SK-N-SH (cell line): ENCODE data around the gene PLSCR2. TPM values are rescaled to one million over a fixed set of nuclear protein-coding genes. Genes with fewer than 3 reads are reported as not detected.

Experiments
- CTCF ChIA-PET: fragments of 300-600, 350-600 bp; formaldehyde crosslinking; extraction: SDS; loops from one replicate; lab custom pipeline; 2021; lab: Yijun Ruan, JAX
- POLR2A ChIA-PET: fragments of 350-600 bp; sonication (Branson Sonifier 250); formaldehyde crosslinking; extraction: SDS; loops from one replicate; lab custom pipeline; 2020; ENCODE audit warnings: antibody characterized with exemption, inconsistent platforms; lab: Yijun Ruan, JAX
- DNase-seq: peaks from one replicate; pipeline ENCODE4 v3.0.0; 2012
- H2AFZ ChIP-seq: fragments of 200-600 bp; sonication (generic); 2 replicates; pipeline ENCODE4 v1.8.1; 2016; ENCODE audit warnings: antibody characterized with exemption, mild to moderate bottlenecking, low read depth
- H3F3A ChIP-seq: fragments of 200-600 bp; sonication (generic); replicated peaks from 2 replicates; pipeline ENCODE3; 2016; ENCODE audit warnings: antibody characterized with exemption, mild to moderate bottlenecking; ENCODE audit not compliant: insufficient read depth
- H3K27ac ChIP-seq, 2 experiments: fragments of 200-500 bp in 1 of 2; fragments of 200-600 bp in 1 of 2; sonication (Bioruptor generic) in 1 of 2; sonication (generic), shearing (Covaris generic) in 1 of 2; 2 replicates each; pipeline versions ENCODE4 v1.5.1 to v1.6.1; 2014 to 2016; ENCODE audit warnings: low read depth in 2 of 2, inconsistent platforms in 1 of 2, low read length in 1 of 2, mild to moderate bottlenecking in 1 of 2, mixed read lengths in 1 of 2
- H3K27me3 ChIP-seq: fragments of 200-600 bp; sonication (generic), shearing (Covaris generic); 2 replicates; pipeline ENCODE4 v1.6.1; 2016; ENCODE audit warnings: mixed run types; ENCODE audit not compliant: insufficient read depth
- H3K36me3 ChIP-seq, 2 experiments: fragments of 200-500 bp in 1 of 2; fragments of 200-600 bp in 1 of 2; sonication (Bioruptor generic) in 1 of 2; sonication (generic) in 1 of 2; replicated peaks in 1 of 2; 2 replicates each; pipeline versions ENCODE3 to v1.5.1; 2014 to 2016; ENCODE audit warnings: low read length in 1 of 2, mild to moderate bottlenecking in 1 of 2; ENCODE audit not compliant: insufficient read depth in 2 of 2, control insufficient read depth in 1 of 2
- H3K4me1 ChIP-seq, 2 experiments: fragments of 200-500 bp in 1 of 2; fragments of 200-600 bp in 1 of 2; sonication (Bioruptor generic) in 1 of 2; sonication (generic), shearing (Covaris generic) in 1 of 2; 2 replicates each; pipeline versions ENCODE4 v1.5.1 to v1.6.1; 2014 to 2016; ENCODE audit warnings: low read depth in 1 of 2, low read length in 1 of 2, mixed run types in 1 of 2; ENCODE audit not compliant: insufficient read depth in 2 of 2, control insufficient read depth in 1 of 2
- H3K4me2 ChIP-seq: fragments of 200-600 bp; sonication (generic), shearing (Covaris generic); 2 replicates; pipeline ENCODE4 v1.6.1; 2017; ENCODE audit warnings: mixed run types
- H3K4me3 ChIP-seq, 2 experiments: fragments of 200-500 bp in 1 of 2; fragments of 200-600 bp in 1 of 2; sonication (Bioruptor generic) in 1 of 2; sonication (generic), shearing (Covaris generic) in 1 of 2; 2 replicates each; pipeline versions ENCODE4 v1.5.1 to v1.8.1; 2014 to 2016; ENCODE audit warnings: low read depth in 2 of 2, inconsistent platforms in 1 of 2, low read length in 1 of 2, mild to moderate bottlenecking in 1 of 2, mixed read lengths in 1 of 2, moderate library complexity in 1 of 2
- H3K79me2 ChIP-seq: fragments of 200-600 bp; sonication (generic); 2 replicates; pipeline ENCODE4 v1.8.1; 2017; ENCODE audit warnings: mild to moderate bottlenecking; ENCODE audit not compliant: insufficient read depth
- H3K9ac ChIP-seq: fragments of 200-600 bp; sonication (generic); 2 replicates; pipeline ENCODE4 v1.6.1; 2017; ENCODE audit warnings: mixed run types
- H3K9me2 ChIP-seq: fragments of 200-600 bp; sonication (generic); 2 replicates; pipeline ENCODE4 v1.6.1; 2017; ENCODE audit warnings: mixed run types
- H3K9me3 ChIP-seq: fragments of 200-600 bp; sonication (generic); 2 replicates; pipeline ENCODE4 v1.6.1; 2017; ENCODE audit warnings: mixed run types, mild to moderate bottlenecking, moderate library complexity
- H4K20me1 ChIP-seq: fragments of 200-600 bp; sonication (generic); 2 replicates; pipeline ENCODE4 v1.6.1; 2017; ENCODE audit warnings: mild to moderate bottlenecking, mixed run types; ENCODE audit not compliant: insufficient read depth
- EP300 ChIP-seq, 2 experiments: IDR thresholded peaks; 2 replicates each; pipeline versions ENCODE4 v1.4.0 to v1.6.1; 2012; ENCODE audit warnings: borderline replicate concordance in 1 of 2, low read depth in 1 of 2, low read length in 1 of 2
- EZH2phosphoT487 ChIP-seq: fragments of 200-600 bp; sonication (generic); IDR thresholded peaks from 2 replicates; pipeline ENCODE4 v1.6.1; 2017; ENCODE audit warnings: low read depth, mixed run types, mild to moderate bottlenecking, antibody characterized with exemption, moderate library complexity, borderline replicate concordance
- FOSL2 ChIP-seq: IDR thresholded peaks from 2 replicates; pipeline ENCODE4 v1.4.0; 2012; ENCODE audit warnings: low read depth, mild to moderate bottlenecking, moderate library complexity, borderline replicate concordance
- GABPA ChIP-seq: IDR thresholded peaks from 2 replicates; pipeline ENCODE4 v1.4.0; 2012; ENCODE audit warnings: low read depth, mild to moderate bottlenecking
- MEF2A ChIP-seq: IDR thresholded peaks from 2 replicates; pipeline ENCODE4 v1.4.0; 2012; ENCODE audit warnings: low read depth, borderline replicate concordance
- RXRA ChIP-seq: IDR thresholded peaks from 2 replicates; pipeline ENCODE4 v1.4.0; 2012; ENCODE audit warnings: low read depth, mild to moderate bottlenecking, borderline replicate concordance
- USF1 ChIP-seq: IDR thresholded peaks from 2 replicates; pipeline ENCODE4 v1.4.0; 2012; ENCODE audit warnings: low read depth, borderline replicate concordance
- ZBTB33 ChIP-seq: IDR thresholded peaks from 2 replicates; pipeline ENCODE4 v1.4.0; 2012; ENCODE audit warnings: low read depth, borderline replicate concordance
- WGBS: methylation state at CpG from one replicate; pipeline ENCODE4 v1.1.6; 2017; ENCODE audit warnings: low lambda C conversion rate; 5-methylcytosine and 5-hydroxymethylcytosine counted together
- polyA plus RNA-seq, 3 experiments: library from polyadenylated mRNA; depleted of rRNA; stranded (reverse); fragments of >200 nt; gene quantifications; 2 replicates each; pipeline ENCODE4 v1.2.3, GENCODE V29; 2012
- TF ChIP-seq, protein P1 (sequence below): IDR thresholded peaks from 2 replicates; pipeline ENCODE4; 2012
- TF ChIP-seq, protein P2 (sequence below): fragments of 150-350 bp; IDR thresholded peaks from 2 replicates; pipeline ENCODE4 v1.6.1; 2016; ENCODE audit warnings: mild to moderate bottlenecking, low read depth, low read length
- TF ChIP-seq, protein P3 (sequence below): fragments of 200-600 bp; sonication (generic); IDR thresholded peaks from 2 replicates; pipeline ENCODE4 v1.6.1; 2017; ENCODE audit warnings: antibody characterized with exemption, mild to moderate bottlenecking, moderate library complexity

The PLSCR2 gene
- polyA plus RNA-seq, 1 of the 3 experiments (the other 2 are of a cell fraction), result not detected

- H3K27me3 ChIP-seq, result peaks cover 54% of the 10 kb centered on the region
- CTCF ChIA-PET, result no interaction called here
- H3K79me2 ChIP-seq, result no peaks in the 10 kb centered on the region
- H4K20me1 ChIP-seq, result no peaks in the 10 kb centered on the region
- no peak overlapping the region for H2AFZ ChIP-seq
- no peak for TF ChIP-seq GABPA
- TF ChIP-seq ZBTB33, result no peak
- no peak for TF ChIP-seq EZH2phosphoT487
- TF ChIP-seq, protein P1, sequence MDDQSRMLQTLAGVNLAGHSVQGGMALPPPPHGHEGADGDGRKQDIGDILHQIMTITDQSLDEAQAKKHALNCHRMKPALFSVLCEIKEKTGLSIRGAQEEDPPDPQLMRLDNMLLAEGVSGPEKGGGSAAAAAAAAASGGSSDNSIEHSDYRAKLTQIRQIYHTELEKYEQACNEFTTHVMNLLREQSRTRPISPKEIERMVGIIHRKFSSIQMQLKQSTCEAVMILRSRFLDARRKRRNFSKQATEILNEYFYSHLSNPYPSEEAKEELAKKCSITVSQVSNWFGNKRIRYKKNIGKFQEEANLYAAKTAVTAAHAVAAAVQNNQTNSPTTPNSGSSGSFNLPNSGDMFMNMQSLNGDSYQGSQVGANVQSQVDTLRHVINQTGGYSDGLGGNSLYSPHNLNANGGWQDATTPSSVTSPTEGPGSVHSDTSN, result no peak
- no peak overlapping the region for H3K4me3 ChIP-seq
- H3K4me2 ChIP-seq, result no peak overlapping the region
- 6% methylated on average over 1 of the region's 1 CpG for WGBS
- no peak for DNase-seq
- POLR2A ChIA-PET, result no interaction called here
- H3K9ac ChIP-seq, result no peak overlapping the region
- no peaks in the 10 kb centered on the region for H3K9me3 ChIP-seq
- no peaks in the 10 kb centered on the region for H3K9me2 ChIP-seq
- peaks cover 0 to 4% of the 10 kb centered on the region in 2 experiments; a peak in 1 of 4 replicates for H3K4me1 ChIP-seq
- no peaks in the 10 kb centered on the region for H3K36me3 ChIP-seq
- H3F3A ChIP-seq, result no peaks in the 10 kb centered on the region
- H3K27ac ChIP-seq, result no peak overlapping the region
Observed at GRCh38 chr3:146471012-146471411, 1.7 kb upstream of the PLSCR2 start.

GRCh38 chr3:146470425-146470990 is 1.1 kb upstream of the PLSCR2 start:
- no peaks in the 10 kb centered on the region for H3K79me2 ChIP-seq
- no peak overlapping the region for H3K4me3 ChIP-seq
- no peaks in the 10 kb centered on the region for H3F3A ChIP-seq
- no peak for DNase-seq
- TF ChIP-seq, protein P2, sequence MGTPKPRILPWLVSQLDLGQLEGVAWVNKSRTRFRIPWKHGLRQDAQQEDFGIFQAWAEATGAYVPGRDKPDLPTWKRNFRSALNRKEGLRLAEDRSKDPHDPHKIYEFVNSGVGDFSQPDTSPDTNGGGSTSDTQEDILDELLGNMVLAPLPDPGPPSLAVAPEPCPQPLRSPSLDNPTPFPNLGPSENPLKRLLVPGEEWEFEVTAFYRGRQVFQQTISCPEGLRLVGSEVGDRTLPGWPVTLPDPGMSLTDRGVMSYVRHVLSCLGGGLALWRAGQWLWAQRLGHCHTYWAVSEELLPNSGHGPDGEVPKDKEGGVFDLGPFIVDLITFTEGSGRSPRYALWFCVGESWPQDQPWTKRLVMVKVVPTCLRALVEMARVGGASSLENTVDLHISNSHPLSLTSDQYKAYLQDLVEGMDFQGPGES, result no peak
- TF ChIP-seq USF1, result no peak
- TF ChIP-seq MEF2A, result no peak
- TF ChIP-seq FOSL2, result no peak
- no peak for TF ChIP-seq EP300 (IDR thresholded peaks at IDR 0.05; ENCODE audit: borderline replicate concordance in 1 of 2, low read depth in 1 of 2, low read length in 1 of 2)
- TF ChIP-seq RXRA, result no peak
- TF ChIP-seq, protein P1, result no peak
- TF ChIP-seq, protein P3, sequence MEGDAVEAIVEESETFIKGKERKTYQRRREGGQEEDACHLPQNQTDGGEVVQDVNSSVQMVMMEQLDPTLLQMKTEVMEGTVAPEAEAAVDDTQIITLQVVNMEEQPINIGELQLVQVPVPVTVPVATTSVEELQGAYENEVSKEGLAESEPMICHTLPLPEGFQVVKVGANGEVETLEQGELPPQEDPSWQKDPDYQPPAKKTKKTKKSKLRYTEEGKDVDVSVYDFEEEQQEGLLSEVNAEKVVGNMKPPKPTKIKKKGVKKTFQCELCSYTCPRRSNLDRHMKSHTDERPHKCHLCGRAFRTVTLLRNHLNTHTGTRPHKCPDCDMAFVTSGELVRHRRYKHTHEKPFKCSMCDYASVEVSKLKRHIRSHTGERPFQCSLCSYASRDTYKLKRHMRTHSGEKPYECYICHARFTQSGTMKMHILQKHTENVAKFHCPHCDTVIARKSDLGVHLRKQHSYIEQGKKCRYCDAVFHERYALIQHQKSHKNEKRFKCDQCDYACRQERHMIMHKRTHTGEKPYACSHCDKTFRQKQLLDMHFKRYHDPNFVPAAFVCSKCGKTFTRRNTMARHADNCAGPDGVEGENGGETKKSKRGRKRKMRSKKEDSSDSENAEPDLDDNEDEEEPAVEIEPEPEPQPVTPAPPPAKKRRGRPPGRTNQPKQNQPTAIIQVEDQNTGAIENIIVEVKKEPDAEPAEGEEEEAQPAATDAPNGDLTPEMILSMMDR, result no peak
- H4K20me1 ChIP-seq, result no peaks in the 10 kb centered on the region
- ChIA-PET CTCF (no interaction called here), POLR2A (no interaction called here)
- H3K9ac ChIP-seq, result no peak overlapping the region
- no peaks in the 10 kb centered on the region for H3K9me2 ChIP-seq
- no peak overlapping the region for H2AFZ ChIP-seq
- H3K4me2 ChIP-seq, result no peak overlapping the region
- peaks cover 49% of the 10 kb centered on the region for H3K27me3 ChIP-seq
- WGBS, result 38% methylated on average over 9 of the region's 9 CpGs
- no peaks in the 10 kb centered on the region for H3K9me3 ChIP-seq
- no peak overlapping the region for H3K27ac ChIP-seq
- peaks cover 0 to 4% of the 10 kb centered on the region in 2 experiments; a peak in 1 of 4 replicates for H3K4me1 ChIP-seq
- H3K36me3 ChIP-seq, result no peaks in the 10 kb centered on the region
